IMR-90 (cell line): Measurements from ENCODE around the gene KIDINS220. TPM values are rescaled to one million over a fixed set of nuclear protein-coding genes. Genes with fewer than 3 reads are reported as not detected.

Experiments
- ATAC-seq: fragments of 200-7000 bp; cut with Tn5 transposase; 2 replicates; pipeline ENCODE4 v1.9.1; 2020; ENCODE audit warnings: low read depth, mild to moderate bottlenecking, moderate library complexity
- BruUV-seq: library from RNA; stranded (reverse); fragments of 400-500 nt; replicated peaks from 2 replicates; lab custom pipeline; 2021; lab: Mats Ljungman, UMichigan
- CTCF ChIA-PET: fragments of 300-600 bp; formaldehyde crosslinking; extraction: SDS; loops from one replicate; lab custom pipeline; 2021; ENCODE audit warnings: antibody characterized with exemption; lab: Yijun Ruan, JAX
- POLR2A ChIA-PET: fragments of 300-600 bp; sonication (Branson Sonifier 250); formaldehyde crosslinking; loops from one replicate; lab custom pipeline; 2022; ENCODE audit warnings: antibody characterized with exemption; ENCODE audit not compliant: unreplicated experiment; lab: Charles Lee
- DNase-seq: peaks from one replicate; pipeline ENCODE4 v3.0.0; 2013
- H2AFZ ChIP-seq: replicated peaks from 2 replicates; pipeline ENCODE3; 2013; ENCODE audit warnings: low read length, mild to moderate bottlenecking; ENCODE audit not compliant: poor library complexity
- H2AK5ac ChIP-seq: 2 replicates; pipeline ENCODE4 v1.6.1; 2013; ENCODE audit warnings: low read depth, low read length, inconsistent platforms
- H2AK9ac ChIP-seq: replicated peaks from 2 replicates; pipeline ENCODE3; 2013; ENCODE audit warnings: mild to moderate bottlenecking, low read depth, low read length, moderate library complexity; ENCODE audit not compliant: poor library complexity
- H2BK120ac ChIP-seq: 2 replicates; pipeline ENCODE4 v1.6.1; 2013; ENCODE audit warnings: low read depth, low read length, inconsistent platforms
- H2BK15ac ChIP-seq: 3 replicates; pipeline ENCODE4 v1.6.1; 2013; ENCODE audit warnings: low read depth, low read length, inconsistent platforms
- H2BK20ac ChIP-seq: 2 replicates; pipeline ENCODE4 v1.6.1; 2013; ENCODE audit warnings: low read depth, mild to moderate bottlenecking, inconsistent platforms, low read length, moderate library complexity
- H2BK5ac ChIP-seq: 2 replicates; pipeline ENCODE4 v1.6.1; 2013; ENCODE audit warnings: mild to moderate bottlenecking, low read depth, low read length, inconsistent platforms; ENCODE audit not compliant: poor library complexity, severe bottlenecking
- H3K14ac ChIP-seq: replicated peaks from 2 replicates; pipeline ENCODE4 v1.6.1; 2013; ENCODE audit warnings: low read depth, low read length, inconsistent platforms
- H3K18ac ChIP-seq: 2 replicates; pipeline ENCODE4 v1.6.1; 2013; ENCODE audit warnings: low read depth, low read length, control low read depth
- H3K23ac ChIP-seq: 2 replicates; pipeline ENCODE4 v1.6.1; 2013; ENCODE audit warnings: low read depth, low read length, inconsistent platforms
- H3K27ac ChIP-seq: 2 replicates; pipeline ENCODE4 v1.5.1; 2013; ENCODE audit warnings: mild to moderate bottlenecking, control low read depth, low read length; ENCODE audit not compliant: insufficient read depth
- H3K27me3 ChIP-seq: 2 replicates; pipeline ENCODE4 v1.6.1; 2013; ENCODE audit warnings: low read length; ENCODE audit not compliant: control insufficient read depth, insufficient read depth
- H3K36me3 ChIP-seq: 2 replicates; pipeline ENCODE4 v1.6.1; 2013; ENCODE audit warnings: low read length, mixed read lengths; ENCODE audit not compliant: control insufficient read depth, insufficient read depth
- H3K4ac ChIP-seq: 2 replicates; pipeline ENCODE4 v1.6.1; 2013; ENCODE audit warnings: low read depth, low read length, inconsistent platforms
- H3K4me1 ChIP-seq: 2 replicates; pipeline ENCODE4 v1.6.1; 2013; ENCODE audit warnings: low read length, mixed read lengths; ENCODE audit not compliant: control insufficient read depth, insufficient read depth
- H3K4me2 ChIP-seq: 2 replicates; pipeline ENCODE4 v1.6.1; 2013; ENCODE audit warnings: low read depth, mild to moderate bottlenecking, control low read depth, low read length, moderate library complexity
- H3K4me3 ChIP-seq: 2 replicates; pipeline ENCODE4 v1.5.1; 2013; ENCODE audit warnings: low read depth, mild to moderate bottlenecking, control low read depth, low read length, moderate library complexity; ENCODE audit not compliant: insufficient read depth
- H3K56ac ChIP-seq: 2 replicates; pipeline ENCODE4 v1.6.1; 2013; ENCODE audit warnings: low read length, inconsistent platforms; ENCODE audit not compliant: insufficient read depth; ENCODE audit errors: extremely low read depth
- H3K79me1 ChIP-seq, 2 experiments: 2 replicates each; pipeline ENCODE4 v1.6.1; 2013; ENCODE audit warnings: low read length in 2 of 2, inconsistent platforms in 1 of 2, low read depth in 1 of 2
- H3K9ac ChIP-seq: 2 replicates; pipeline ENCODE4 v1.6.1; 2013; ENCODE audit warnings: low read depth, low read length, control low read depth
- H3K9me1 ChIP-seq: 2 replicates; pipeline ENCODE4 v1.6.1; 2013; ENCODE audit warnings: low read length, inconsistent platforms; ENCODE audit not compliant: insufficient read depth
- H3K9me3 ChIP-seq: 2 replicates; pipeline ENCODE4 v1.6.1; 2013; ENCODE audit warnings: low read length; ENCODE audit not compliant: control insufficient read depth, insufficient read depth
- H4K20me1 ChIP-seq: 2 replicates; pipeline ENCODE4 v1.6.1; 2013; ENCODE audit warnings: low read length, inconsistent platforms; ENCODE audit not compliant: insufficient read depth
- H4K5ac ChIP-seq: 2 replicates; pipeline ENCODE4 v1.6.1; 2013; ENCODE audit warnings: mild to moderate bottlenecking, low read depth, low read length, control low read depth
- H4K8ac ChIP-seq, 2 experiments: 2 replicates each; pipeline ENCODE4 v1.6.1; 2013; ENCODE audit warnings: low read depth in 2 of 2, low read length in 2 of 2, control low read depth in 1 of 2, inconsistent platforms in 1 of 2
- H4K91ac ChIP-seq: 2 replicates; pipeline ENCODE4 v1.6.1; 2013; ENCODE audit warnings: low read depth, low read length, inconsistent platforms; ENCODE audit not compliant: insufficient read depth
- BHLHE40 ChIP-seq: fragments of 150-350 bp; IDR thresholded peaks from 2 replicates; pipeline ENCODE4 v1.6.1; 2016; ENCODE audit warnings: mild to moderate bottlenecking, low read depth, low read length
- CEBPB ChIP-seq: IDR thresholded peaks from 2 replicates; pipeline ENCODE4 v1.6.1; 2012; ENCODE audit warnings: low read depth, low read length, improper control_type of control experiment
- CHD1 ChIP-seq: IDR thresholded peaks from 2 replicates; pipeline ENCODE4 v1.6.1; 2012; ENCODE audit warnings: low read depth, low read length, improper control_type of control experiment
- FOS ChIP-seq: fragments of 150-350 bp; IDR thresholded peaks from 2 replicates; pipeline ENCODE4 v1.6.1; 2016; ENCODE audit warnings: low read depth, low read length
- MAFK ChIP-seq: IDR thresholded peaks from 2 replicates; pipeline ENCODE4 v1.6.1; 2012; ENCODE audit warnings: low read depth, low read length, improper control_type of control experiment
- MAZ ChIP-seq: IDR thresholded peaks from 2 replicates; pipeline ENCODE4 v1.6.1; 2012; ENCODE audit warnings: low read depth, mild to moderate bottlenecking, low read length, improper control_type of control experiment, moderate library complexity, borderline replicate concordance
- MXI1 ChIP-seq: IDR thresholded peaks from 2 replicates; pipeline ENCODE4 v1.6.1; 2012; ENCODE audit warnings: low read depth, mild to moderate bottlenecking, low read length, moderate library complexity, borderline replicate concordance
- NFE2L2 ChIP-seq: fragments of 150-350 bp; IDR thresholded peaks from 2 replicates; pipeline ENCODE4 v1.6.1; 2016; ENCODE audit warnings: low read depth, mild to moderate bottlenecking, low read length
- POLR2A ChIP-seq: IDR thresholded peaks from 2 replicates; pipeline ENCODE4 v1.6.1; 2012; ENCODE audit warnings: mild to moderate bottlenecking, low read depth, low read length
- RAD21 ChIP-seq: IDR thresholded peaks from 2 replicates; pipeline ENCODE4 v1.6.1; 2012; ENCODE audit warnings: low read length, improper control_type of control experiment
- RCOR1 ChIP-seq: IDR thresholded peaks from 2 replicates; pipeline ENCODE4 v1.6.1; 2012; ENCODE audit warnings: mild to moderate bottlenecking, low read length, improper control_type of control experiment; ENCODE audit not compliant: insufficient replicate concordance
- RFX5 ChIP-seq: IDR thresholded peaks from 2 replicates; pipeline ENCODE4 v1.8.0; 2012; ENCODE audit warnings: low read depth, mild to moderate bottlenecking, low read length, moderate library complexity
- SMC3 ChIP-seq: fragments of 150-350 bp; IDR thresholded peaks from 2 replicates; pipeline ENCODE4 v1.6.1; 2016; ENCODE audit warnings: low read depth, mild to moderate bottlenecking, antibody characterized with exemption, low read length, moderate library complexity
- WGBS, 2 experiments: methylation state at CpG; one replicate each; pipeline versions ENCODE4 v1.1.5 to v1.1.7; 2013; ENCODE audit warnings: missing lambda C conversion rate in 2 of 2; ENCODE audit not compliant: insufficient read length in 1 of 2; ENCODE audit errors: extremely low coverage in 2 of 2; 5-methylcytosine and 5-hydroxymethylcytosine counted together
- dilution Hi-C: fragments of 300-500 bp; cut with HindIII; formaldehyde crosslinking; loops from one replicate; pipeline ENCODE4 v1.14.3; 2018; ENCODE audit warnings: low sequenced_read_pairs; ENCODE audit not compliant: unreplicated experiment
- in situ Hi-C: fragments of 300-500 bp; cut with MboI; formaldehyde crosslinking; loops from 3 replicates; pipeline ENCODE4 v1.14.3; 2019; ENCODE audit warnings: low sequenced_read_pairs, inconsistent platforms, mixed read lengths
- intact Hi-C: fragments of 100-400 bp; cut with micrococcal nuclease; formaldehyde crosslinking; loops from 2 replicates; pipeline ENCODE4 v1.10.0; 2022
- polyA plus RNA-seq, 3 experiments: library from polyadenylated mRNA; depleted of rRNA; stranded (reverse); fragments of >200 nt; gene quantifications; 2 replicates each; pipeline ENCODE4 v1.2.3, GENCODE V29; 2012; ENCODE audit warnings: low replicate concordance in 1 of 3
- total RNA-seq: library from RNA; depleted of rRNA; stranded (reverse); fragments of >200 nt; gene quantifications from 2 replicates; pipeline ENCODE4 v1.2.3, GENCODE V29; 2012
- TF ChIP-seq, protein P1 (sequence below): conservative IDR thresholded peaks from 2 replicates; pipeline ENCODE4 v1.5.1; 2012; ENCODE audit warnings: mild to moderate bottlenecking, low read depth, low read length, improper control_type of control experiment
- TF ChIP-seq, protein P2 (sequence below): fragments of 150-350 bp; IDR thresholded peaks from 2 replicates; pipeline ENCODE4 v1.6.1; 2017; ENCODE audit warnings: mild to moderate bottlenecking, antibody characterized with exemption, low read length, low read depth
- TF ChIP-seq, protein P3 (sequence below): fragments of 150-350 bp; IDR thresholded peaks from 2 replicates; pipeline ENCODE4 v1.6.1; 2016; ENCODE audit warnings: low read depth, mild to moderate bottlenecking, low read length, moderate library complexity, borderline replicate concordance

KIDINS220 gene
- total and polyA plus RNA-seq, 2 of the 4 experiments (the other 2 are of a cell fraction): 23.1 to 63.4 TPM

DNA sequence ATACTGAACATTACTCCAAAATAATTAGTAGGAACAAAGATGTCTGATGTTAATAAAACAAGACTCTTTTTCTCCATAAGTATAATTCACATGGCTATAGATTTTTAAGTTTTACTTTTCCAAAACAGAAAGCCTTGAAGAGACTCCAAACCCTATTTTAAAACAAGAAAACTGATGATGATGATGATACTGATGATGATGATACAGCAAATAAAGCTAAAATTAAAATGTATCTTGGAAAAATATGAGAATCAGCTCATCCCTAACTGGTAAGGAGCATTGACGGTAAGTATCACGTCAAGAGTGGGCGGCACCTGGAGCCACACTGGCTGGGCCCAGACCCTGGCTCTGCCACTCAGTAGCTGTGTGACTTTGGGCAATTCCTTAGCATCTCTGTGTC lies 116.0 kb downstream of the KIDINS220 start:
- no peak overlapping the region for H3K27ac ChIP-seq
- ATAC-seq (no peak), DNase-seq (no peak)
- H3K9me3 ChIP-seq: no peaks in the 10 kb centered on the region
- TF ChIP-seq MXI1: no peak
- TF ChIP-seq MAZ: no peak
- TF ChIP-seq, protein P1, sequence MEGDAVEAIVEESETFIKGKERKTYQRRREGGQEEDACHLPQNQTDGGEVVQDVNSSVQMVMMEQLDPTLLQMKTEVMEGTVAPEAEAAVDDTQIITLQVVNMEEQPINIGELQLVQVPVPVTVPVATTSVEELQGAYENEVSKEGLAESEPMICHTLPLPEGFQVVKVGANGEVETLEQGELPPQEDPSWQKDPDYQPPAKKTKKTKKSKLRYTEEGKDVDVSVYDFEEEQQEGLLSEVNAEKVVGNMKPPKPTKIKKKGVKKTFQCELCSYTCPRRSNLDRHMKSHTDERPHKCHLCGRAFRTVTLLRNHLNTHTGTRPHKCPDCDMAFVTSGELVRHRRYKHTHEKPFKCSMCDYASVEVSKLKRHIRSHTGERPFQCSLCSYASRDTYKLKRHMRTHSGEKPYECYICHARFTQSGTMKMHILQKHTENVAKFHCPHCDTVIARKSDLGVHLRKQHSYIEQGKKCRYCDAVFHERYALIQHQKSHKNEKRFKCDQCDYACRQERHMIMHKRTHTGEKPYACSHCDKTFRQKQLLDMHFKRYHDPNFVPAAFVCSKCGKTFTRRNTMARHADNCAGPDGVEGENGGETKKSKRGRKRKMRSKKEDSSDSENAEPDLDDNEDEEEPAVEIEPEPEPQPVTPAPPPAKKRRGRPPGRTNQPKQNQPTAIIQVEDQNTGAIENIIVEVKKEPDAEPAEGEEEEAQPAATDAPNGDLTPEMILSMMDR: no peak
- no peak for TF ChIP-seq MAFK
- no peak for TF ChIP-seq NFE2L2
- TF ChIP-seq, protein P2, sequence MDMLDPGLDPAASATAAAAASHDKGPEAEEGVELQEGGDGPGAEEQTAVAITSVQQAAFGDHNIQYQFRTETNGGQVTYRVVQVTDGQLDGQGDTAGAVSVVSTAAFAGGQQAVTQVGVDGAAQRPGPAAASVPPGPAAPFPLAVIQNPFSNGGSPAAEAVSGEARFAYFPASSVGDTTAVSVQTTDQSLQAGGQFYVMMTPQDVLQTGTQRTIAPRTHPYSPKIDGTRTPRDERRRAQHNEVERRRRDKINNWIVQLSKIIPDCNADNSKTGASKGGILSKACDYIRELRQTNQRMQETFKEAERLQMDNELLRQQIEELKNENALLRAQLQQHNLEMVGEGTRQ: no peak
- TF ChIP-seq POLR2A: no peak
- no peak for TF ChIP-seq RCOR1
- no peak for TF ChIP-seq SMC3
- no peak for TF ChIP-seq CEBPB
- TF ChIP-seq CHD1: no peak
- no peak for TF ChIP-seq RAD21
- TF ChIP-seq FOS: no peak
- TF ChIP-seq, protein P3, sequence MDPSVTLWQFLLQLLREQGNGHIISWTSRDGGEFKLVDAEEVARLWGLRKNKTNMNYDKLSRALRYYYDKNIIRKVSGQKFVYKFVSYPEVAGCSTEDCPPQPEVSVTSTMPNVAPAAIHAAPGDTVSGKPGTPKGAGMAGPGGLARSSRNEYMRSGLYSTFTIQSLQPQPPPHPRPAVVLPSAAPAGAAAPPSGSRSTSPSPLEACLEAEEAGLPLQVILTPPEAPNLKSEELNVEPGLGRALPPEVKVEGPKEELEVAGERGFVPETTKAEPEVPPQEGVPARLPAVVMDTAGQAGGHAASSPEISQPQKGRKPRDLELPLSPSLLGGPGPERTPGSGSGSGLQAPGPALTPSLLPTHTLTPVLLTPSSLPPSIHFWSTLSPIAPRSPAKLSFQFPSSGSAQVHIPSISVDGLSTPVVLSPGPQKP: no peak
- no peak for TF ChIP-seq BHLHE40
- TF ChIP-seq RFX5: no peak
- no CpG with 5 or more reads among the region's 3 CpGs for WGBS, 2 experiments
- H2BK20ac ChIP-seq: no peak overlapping the region
- dilution Hi-C loops (no loop called here), intact Hi-C loops (no loop called here), in situ Hi-C loops (no loop called here)
- no peak overlapping the region for H3K4ac ChIP-seq
- no peak overlapping the region for H4K8ac ChIP-seq
- H3K4me2 ChIP-seq: no peak overlapping the region
- H2AFZ ChIP-seq: no peak overlapping the region
- H4K20me1 ChIP-seq: no peaks in the 10 kb centered on the region
- no peaks in the 10 kb centered on the region; the same call in 1 of the 2 replicates for H3K9me1 ChIP-seq
- H2BK5ac ChIP-seq: no peak overlapping the region
- peaks cover under 1% of the 10 kb centered on the region; the same call in 1 of the 2 replicates for H3K36me3 ChIP-seq
- no peaks in the 10 kb centered on the region for H3K27me3 ChIP-seq
- no peak overlapping the region for H4K5ac ChIP-seq
- POLR2A ChIA-PET: no interaction called here
- no peak overlapping the region for H3K18ac ChIP-seq
- H2AK9ac ChIP-seq: no peak overlapping the region
- H3K4me1 ChIP-seq: no peaks in the 10 kb centered on the region
- BruUV-seq: no TSS peak
- no peak overlapping the region for H3K9ac ChIP-seq
- H2AK5ac ChIP-seq: no peak overlapping the region
- H3K14ac ChIP-seq: no peak overlapping the region
- CTCF ChIA-PET: no interaction called here
- H3K79me1 ChIP-seq: no peaks in the 10 kb centered on the region
- no peak overlapping the region for H4K91ac ChIP-seq
- H2BK120ac ChIP-seq: no peak overlapping the region
- no peak overlapping the region for H3K23ac ChIP-seq
- no peak overlapping the region for H2BK15ac ChIP-seq
- H3K56ac ChIP-seq: no peak overlapping the region
- H3K4me3 ChIP-seq: no peak overlapping the region
